WTC11 (cell line): ENCODE measurements around the gene HIF3A. TPM values are rescaled to one million over a fixed set of nuclear protein-coding genes. Genes with fewer than 3 reads are reported as not detected.

Experiments used
- ATAC-seq: fragments of 200-7000 bp; cut with Tn5 transposase; 2 replicates; pipeline ENCODE4 v1.10.0; 2021; ENCODE audit warnings: mild to moderate bottlenecking, moderate library complexity
- CTCF ChIA-PET: fragments of 300-600 bp; sonication (Branson Sonifier 250); formaldehyde crosslinking; loops from one replicate; lab custom pipeline; 2021; ENCODE audit warnings: antibody characterized with exemption; lab: Charles Lee
- POLR2A ChIA-PET: fragments of 350-600 bp; sonication (Branson Sonifier 250); formaldehyde crosslinking; loops from one replicate; lab custom pipeline; 2021; ENCODE audit warnings: antibody characterized with exemption; lab: Charles Lee
- DNase-seq: peaks from one replicate; pipeline ENCODE4 v3.0.0; 2021; ENCODE audit warnings: low spot score
- H3K27ac Mint-ChIP-seq: 2 replicates; pipeline ENCODE4 v1.8.0; 2021; ENCODE audit warnings: mixed read lengths
- H3K27me3 Mint-ChIP-seq: 2 replicates; pipeline ENCODE4 v1.8.0; 2021; ENCODE audit warnings: low read depth, mild to moderate bottlenecking, moderate library complexity, mixed read lengths
- H3K36me3 Mint-ChIP-seq: 2 replicates; pipeline ENCODE4 v1.8.0; 2021; ENCODE audit warnings: mixed read lengths
- H3K4me1 Mint-ChIP-seq: 2 replicates; pipeline ENCODE4 v1.8.0; 2022; ENCODE audit warnings: mixed read lengths
- H3K4me3 Mint-ChIP-seq: 2 replicates; pipeline ENCODE4 v1.8.0; 2021; ENCODE audit warnings: mild to moderate bottlenecking, moderate library complexity, mixed read lengths
- H3K9me3 Mint-ChIP-seq: 2 replicates; pipeline ENCODE4 v1.8.0; 2021; ENCODE audit warnings: mixed read lengths
- ARID4B ChIP-seq: sonication (generic); formaldehyde crosslinking; IDR thresholded peaks from 2 replicates; pipeline ENCODE4 v1.8.0; 2023; ENCODE audit warnings: missing genetic modification reagents, mild to moderate bottlenecking, borderline replicate concordance
- CBFB ChIP-seq: sonication (generic); formaldehyde crosslinking; IDR thresholded peaks from 2 replicates; pipeline ENCODE4 v1.8.1; 2022; ENCODE audit warnings: mild to moderate bottlenecking, low read depth, missing genetic modification reagents
- E2F5 ChIP-seq: sonication (generic); formaldehyde crosslinking; IDR thresholded peaks from 2 replicates; pipeline ENCODE4 v1.8.1; 2022; ENCODE audit warnings: mild to moderate bottlenecking, moderate library complexity, missing genetic modification reagents
- FOXJ3 ChIP-seq: sonication (generic); formaldehyde crosslinking; IDR thresholded peaks from 2 replicates; pipeline ENCODE4 v1.9.0; 2021; ENCODE audit warnings: missing genetic modification reagents, mild to moderate bottlenecking, borderline replicate concordance
- FOXK1 ChIP-seq: sonication (generic); formaldehyde crosslinking; IDR thresholded peaks from 2 replicates; pipeline ENCODE4 v1.8.0; 2022; ENCODE audit warnings: mild to moderate bottlenecking, moderate library complexity, missing genetic modification reagents
- FOXP1 ChIP-seq: sonication (generic); formaldehyde crosslinking; IDR thresholded peaks from 2 replicates; pipeline ENCODE4 v1.8.0; 2022; ENCODE audit warnings: missing genetic modification reagents, mild to moderate bottlenecking, moderate library complexity, borderline replicate concordance
- GRHL2 ChIP-seq: fragments of 250-450 bp; sonication (Bioruptor Pico); IDR thresholded peaks from 2 replicates; pipeline ENCODE4 v1.8.0; 2022; ENCODE audit warnings: mild to moderate bottlenecking, moderate library complexity; ENCODE audit not compliant: insufficient replicate concordance, severe bottlenecking
- GTF2I ChIP-seq: fragments of 250-450 bp; sonication (Bioruptor Pico); conservative IDR thresholded peaks from 2 replicates; pipeline ENCODE4 v1.4.0; 2021; ENCODE audit warnings: mild to moderate bottlenecking
- JUN ChIP-seq: sonication (generic); formaldehyde crosslinking; IDR thresholded peaks from 2 replicates; pipeline ENCODE4 v1.8.0; 2023; ENCODE audit warnings: mild to moderate bottlenecking, missing genetic modification reagents
- KAT7 ChIP-seq: sonication (generic); formaldehyde crosslinking; IDR thresholded peaks from 2 replicates; pipeline ENCODE4 v1.8.1; 2023; ENCODE audit warnings: missing genetic modification reagents, mild to moderate bottlenecking, borderline replicate concordance
- MAX ChIP-seq: sonication (generic); formaldehyde crosslinking; IDR thresholded peaks from 2 replicates; pipeline ENCODE4 v1.8.0; 2022; ENCODE audit warnings: mild to moderate bottlenecking, missing genetic modification reagents
- MXD4 ChIP-seq: fragments of 250-450 bp; sonication (Bioruptor Pico); IDR thresholded peaks from 2 replicates; pipeline ENCODE4 v1.8.0; 2021; ENCODE audit warnings: mild to moderate bottlenecking, moderate library complexity, borderline replicate concordance
- NR1H2 ChIP-seq: sonication (generic); formaldehyde crosslinking; IDR thresholded peaks from 2 replicates; pipeline ENCODE4 v1.9.0; 2021; ENCODE audit warnings: mild to moderate bottlenecking, moderate library complexity, missing genetic modification reagents
- NR2C2 ChIP-seq: sonication (generic); formaldehyde crosslinking; IDR thresholded peaks from 2 replicates; pipeline ENCODE4 v1.8.0; 2022; ENCODE audit warnings: mild to moderate bottlenecking, missing genetic modification reagents
- NR3C1 ChIP-seq: sonication (generic); formaldehyde crosslinking; conservative IDR thresholded peaks from 2 replicates; pipeline ENCODE4 v1.8.1; 2023; ENCODE audit warnings: low read depth, mild to moderate bottlenecking, missing genetic modification reagents
- OVOL2 ChIP-seq: fragments of 250-450 bp; sonication (Bioruptor Pico); IDR thresholded peaks from 2 replicates; pipeline ENCODE4 v1.9.0; 2021; ENCODE audit warnings: mild to moderate bottlenecking, borderline replicate concordance
- SMAD4 ChIP-seq: sonication (generic); formaldehyde crosslinking; IDR thresholded peaks from 2 replicates; pipeline ENCODE4 v1.8.0; 2022; ENCODE audit warnings: mild to moderate bottlenecking, missing genetic modification reagents
- ZBTB43 ChIP-seq: sonication (generic); formaldehyde crosslinking; IDR thresholded peaks from 2 replicates; pipeline ENCODE4 v1.8.1; 2023; ENCODE audit warnings: mild to moderate bottlenecking, missing genetic modification reagents
- ZNF232 ChIP-seq: sonication (generic); formaldehyde crosslinking; IDR thresholded peaks from 2 replicates; pipeline ENCODE4 v1.8.0; 2022; ENCODE audit warnings: mild to moderate bottlenecking, missing genetic modification reagents
- ZNF281 ChIP-seq: sonication (generic); formaldehyde crosslinking; IDR thresholded peaks from 2 replicates; pipeline ENCODE4 v1.8.0; 2023; ENCODE audit warnings: mild to moderate bottlenecking, missing genetic modification reagents
- total RNA-seq: library from RNA; stranded (reverse); gene quantifications from 3 replicates; pipeline ENCODE4 v1.2.3, GENCODE V29; 2021

HIF3A gene
- total RNA-seq, 1 experiment from 2014 or later, result 31.8 TPM

GRCh38 chr19:46284635-46285034, 12.2 kb upstream of the HIF3A start:
- H3K27ac Mint-ChIP-seq, result no peak overlapping the region
- H3K27me3 Mint-ChIP-seq, result peaks cover 3% of the 10 kb centered on the region
- POLR2A ChIA-PET, result no interaction called here
- no peak for DNase-seq
- no peaks in the 10 kb centered on the region for H3K4me1 Mint-ChIP-seq
- no peak overlapping the region for H3K4me3 Mint-ChIP-seq
- H3K9me3 Mint-ChIP-seq, result peaks cover under 1% of the 10 kb centered on the region; the same call in 1 of the 2 replicates
- no peak for TF ChIP-seq ZNF281 (CRISPR knock-in tag)
- no peak for TF ChIP-seq FOXP1 (CRISPR knock-in tag)
- no peak for TF ChIP-seq JUN (CRISPR knock-in tag)
- TF ChIP-seq GRHL2 (CRISPR knock-in tag), result no peak
- TF ChIP-seq NR3C1 (CRISPR knock-in tag), result no peak
- TF ChIP-seq CBFB (CRISPR knock-in tag), result no peak
- no peak for TF ChIP-seq SMAD4 (CRISPR knock-in tag)
- no peak for TF ChIP-seq FOXK1 (CRISPR knock-in tag)
- no peak for TF ChIP-seq MXD4 (CRISPR knock-in tag)
- no peak for TF ChIP-seq ZBTB43 (CRISPR knock-in tag)
- no peak for TF ChIP-seq GTF2I
- TF ChIP-seq OVOL2 (CRISPR knock-in tag), result no peak
- TF ChIP-seq NR1H2 (CRISPR knock-in tag), result no peak
- TF ChIP-seq E2F5 (CRISPR knock-in tag), result no peak
- TF ChIP-seq MAX, result no peak
- TF ChIP-seq NR2C2 (CRISPR knock-in tag), result no peak
- TF ChIP-seq ZNF232 (CRISPR knock-in tag), result no peak
- TF ChIP-seq ARID4B (CRISPR knock-in tag), result no peak
- no peak for TF ChIP-seq FOXJ3 (CRISPR knock-in tag)
- TF ChIP-seq KAT7 (CRISPR knock-in tag), result no peak
- TF ChIP-seq, all 79 proteins: peak for 0
- no peak for ATAC-seq
- CTCF ChIA-PET, result interaction anchor here (0.6 to 5.6 kb wide), 2 partner anchors 15 to 61 kb away, joined by 4 to 95 read pairs; partner anchors contain the start of gene HIF3A
- H3K36me3 Mint-ChIP-seq, result no peaks in the 10 kb centered on the region
